Uterus (tissue), 4 donors: ENCODE results near the gene HMGN4. TPM values are rescaled to one million over a fixed set of nuclear protein-coding genes. Genes with fewer than 3 reads are reported as not detected.

Experiments used
- DNase-seq, 2 donors: peaks; one replicate each; pipeline ENCODE4 v3.0.0-alpha.2; 2019 to 2020
- H3K27ac ChIP-seq, 2 donors: fragments of 200-600 bp; sonication (generic); 1 replicate in 1 of 2; 2 replicates in 1 of 2; pipeline ENCODE4 v1.5.1; 2016 to 2018
- H3K27me3 ChIP-seq, 2 donors: fragments of 200-600 bp; sonication (generic); one replicate each; pipeline ENCODE4 v1.5.1; 2018 to 2019; ENCODE audit warnings: control low read depth in 1 of 2
- H3K36me3 ChIP-seq, 2 donors: fragments of 200-600 bp; sonication (generic); one replicate each; pipeline ENCODE4 v1.5.1; 2019; ENCODE audit warnings: control low read depth in 1 of 2
- H3K4me1 ChIP-seq, 2 donors: fragments of 200-600 bp; sonication (generic); one replicate each; pipeline ENCODE4 v1.5.1; 2018 to 2019; ENCODE audit warnings: control low read depth in 1 of 2
- H3K4me3 ChIP-seq, 2 donors: fragments of 200-600 bp; sonication (generic); 1 replicate in 1 of 2; 2 replicates in 1 of 2; pipeline ENCODE4 v1.5.1; 2018 to 2019; ENCODE audit warnings: mild to moderate bottlenecking in 1 of 2
- H3K9me3 ChIP-seq, 2 donors: fragments of 200-600 bp; sonication (generic); one replicate each; pipeline ENCODE4 v1.5.1; 2019; ENCODE audit warnings: control low read depth in 1 of 2
- CTCF ChIP-seq, 4 experiments: fragments of 200-600 bp in 2 of 4; fragments of 450-650 bp in 2 of 4; sonication (generic) in 2 of 4; IDR thresholded peaks; one replicate each; pipeline ENCODE4 v1.5.1; 2016 to 2019; ENCODE audit warnings: antibody characterized with exemption in 4 of 4, mild to moderate bottlenecking in 2 of 4, moderate library complexity in 1 of 4
- POLR2A ChIP-seq, 2 donors: fragments of 450-650 bp; IDR thresholded peaks; one replicate each; pipeline ENCODE4 v1.6.1; 2016; ENCODE audit warnings: antibody characterized with exemption in 2 of 2, mild to moderate bottlenecking in 1 of 2, moderate library complexity in 1 of 2
- intact Hi-C: fragments of 100-400 bp; cut with DNase I; formaldehyde crosslinking; loops from one replicate; pipeline ENCODE4 v1.15.1; 2023; ENCODE audit warnings: low total_unique reads
- total RNA-seq, 4 donors: library from RNA; depleted of rRNA in 3 of 4; stranded (reverse); fragments of >200 nt in 3 of 4; gene quantifications; one replicate each; pipeline versions ENCODE4 v1.1.0 to v1.2.4, GENCODE V29; 2014 to 2023
- donor health status: DM: yes; HTN: yes; CAD: no.

HMGN4 gene
- total RNA-seq, 4 donors from 2014 or later, result 14.6 to 89.0 (median 73.3) TPM

DNA sequence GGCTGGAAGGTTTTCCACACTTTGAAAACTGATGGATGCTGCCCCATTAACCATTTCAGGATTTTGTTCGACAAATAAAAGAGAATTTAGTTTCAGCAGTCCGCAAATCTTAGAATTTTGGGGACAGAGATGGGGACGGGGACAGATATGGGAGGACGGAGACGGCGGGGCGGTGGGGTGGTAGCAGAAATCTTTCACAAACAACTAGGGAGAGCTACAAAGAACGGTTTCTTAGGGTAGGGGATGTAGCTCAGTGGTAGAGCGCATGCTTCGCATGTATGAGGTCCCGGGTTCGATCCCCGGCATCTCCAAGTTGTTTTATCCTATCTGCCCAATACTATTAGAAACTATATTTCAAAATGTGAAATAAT lies 15.1 kb downstream of the HMGN4 start:
- Histone ChIP-seq H3K9me3 (no peaks in the 10 kb centered on the region), H3K36me3 (no peaks in the 10 kb centered on the region), H3K4me1 (no peaks in the 10 kb centered on the region), H3K27ac (peak overlapping the region; percentile 92 to 97), H3K27me3 (no peaks in the 10 kb centered on the region), H3K4me3 (peak overlapping the region; percentile 52)
- peak; percentile 76 for DNase-seq
- TF ChIP-seq POLR2A (IDR thresholded peaks at IDR 0.05) (no peak), CTCF (IDR thresholded peaks at IDR 0.05) (no peak)
- intact Hi-C loops, result no loop called here

- peak overlapping the region; percentile 92 to 97 for H3K27ac ChIP-seq
- no peaks in the 10 kb centered on the region for H3K9me3 ChIP-seq
- peak; percentile 82 to 86 for DNase-seq
- H3K4me1 ChIP-seq, result no peaks in the 10 kb centered on the region
- no peaks in the 10 kb centered on the region for H3K36me3 ChIP-seq
- TF ChIP-seq CTCF (IDR thresholded peaks at IDR 0.05), result no peak
- no peak for TF ChIP-seq POLR2A (IDR thresholded peaks at IDR 0.05)
- H3K4me3 ChIP-seq, result peak overlapping the region; percentile 52
- intact Hi-C loops, result no loop called here
- H3K27me3 ChIP-seq, result no peaks in the 10 kb centered on the region
These were observed 15.7 kb downstream of the HMGN4 start for GRCh38 chr6:26553635-26554446.

GRCh38 chr6:26554447-26554696 lies 16.2 kb downstream of the HMGN4 start:
- DNase-seq, result no peak
- H3K9me3 ChIP-seq, result no peaks in the 10 kb centered on the region
- intact Hi-C loops, result no loop called here
- H3K27ac ChIP-seq, result peak overlapping the region; percentile 92 to 97
- no peaks in the 10 kb centered on the region for H3K4me1 ChIP-seq
- peak overlapping the region; percentile 52 for H3K4me3 ChIP-seq
- no peaks in the 10 kb centered on the region for H3K36me3 ChIP-seq
- H3K27me3 ChIP-seq, result no peaks in the 10 kb centered on the region
- TF ChIP-seq POLR2A (IDR thresholded peaks at IDR 0.05) (no peak), CTCF (IDR thresholded peaks at IDR 0.05) (no peak)

GRCh38 chr6:26554697-26555504 lies 16.7 kb downstream of the HMGN4 start:
- Histone ChIP-seq H3K27me3 (no peaks in the 10 kb centered on the region), H3K36me3 (no peaks in the 10 kb centered on the region), H3K4me3 (peak overlapping the region; percentile 52), H3K9me3 (no peaks in the 10 kb centered on the region), H3K4me1 (no peaks in the 10 kb centered on the region), H3K27ac (peak overlapping the region; percentile 92 to 97)
- no peak for TF ChIP-seq CTCF (IDR thresholded peaks at IDR 0.05)
- no peak for TF ChIP-seq POLR2A (IDR thresholded peaks at IDR 0.05)
- DNase-seq, result peak in 1 of 2 donors; percentile 50
- intact Hi-C loops, result no loop called here
